ENCODE results near the gene TNPO2.

DNA sequence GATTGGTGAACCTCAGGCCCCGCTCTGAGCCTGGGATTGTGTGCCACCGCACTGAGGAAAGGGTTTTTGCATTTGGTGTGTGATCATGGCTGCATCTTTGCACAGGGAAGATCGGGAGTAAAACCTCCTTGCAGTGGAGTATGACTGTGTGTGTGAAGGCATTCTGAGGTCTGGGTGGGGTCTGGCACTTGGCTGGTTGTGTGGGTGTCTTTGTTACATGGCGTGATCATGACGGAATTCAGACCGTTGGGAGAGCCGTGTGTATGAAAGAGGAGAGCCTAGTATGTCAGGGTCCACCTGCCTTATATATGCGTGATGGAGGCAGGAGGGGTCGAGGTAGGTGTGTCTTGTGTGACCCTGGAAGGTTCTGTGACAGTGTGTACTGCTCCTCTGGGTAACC, 27.1 kb upstream of the TNPO2 start:
- TF ChIP-seq POLR2AphosphoS5 (IDR thresholded peaks at IDR 0.05; ENCODE audit: low read depth, low read length) (no peak), POLR2A (IDR thresholded peaks at IDR 0.05; ENCODE audit: low read depth, low read length) (no peak), TAF1 (IDR thresholded peaks at IDR 0.05; ENCODE audit: borderline replicate concordance, low read depth, low read length) (no peak)

Measured in GM12892 (cell line).